ENCODE data around the gene MRPL24.

The MRPL24 gene

DNA sequence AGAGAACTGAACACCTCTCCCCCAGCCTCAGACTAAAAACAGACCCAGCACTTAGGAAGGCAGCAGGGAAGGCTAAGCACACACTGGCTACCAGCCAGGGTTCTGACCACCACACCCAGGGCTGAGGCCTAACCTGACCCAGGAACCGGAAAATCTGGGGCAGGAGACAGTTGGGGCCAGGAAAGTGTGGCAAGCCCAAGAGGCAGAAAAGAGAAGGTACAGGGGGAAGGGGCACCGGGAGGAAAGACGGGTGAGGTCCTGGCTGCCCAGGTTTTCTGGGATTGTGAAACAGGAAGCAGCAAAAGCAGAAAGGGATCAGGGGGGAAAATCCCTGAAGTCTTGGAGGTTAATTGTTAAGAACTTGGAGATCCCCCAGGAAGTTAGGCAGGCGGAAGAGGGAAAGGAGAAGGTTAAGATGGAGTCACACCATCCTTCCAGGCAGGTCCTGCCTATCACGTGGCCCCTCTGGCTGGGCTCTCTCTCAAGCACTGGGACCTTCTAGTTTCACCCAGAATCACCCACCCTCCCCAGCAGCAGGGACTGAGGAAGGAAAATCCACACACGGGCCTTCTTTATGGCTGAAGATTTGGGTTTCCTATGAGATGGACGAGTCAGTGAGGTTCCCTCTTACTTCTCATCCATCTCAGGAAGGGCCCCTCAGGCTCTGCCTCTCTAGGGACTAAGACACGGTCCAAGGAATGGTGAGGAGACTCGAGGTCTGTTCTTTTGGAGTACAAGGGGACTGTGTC, 8.0 kb upstream of the MRPL24 start (continued):
- TF ChIP-seq, protein P1, sequence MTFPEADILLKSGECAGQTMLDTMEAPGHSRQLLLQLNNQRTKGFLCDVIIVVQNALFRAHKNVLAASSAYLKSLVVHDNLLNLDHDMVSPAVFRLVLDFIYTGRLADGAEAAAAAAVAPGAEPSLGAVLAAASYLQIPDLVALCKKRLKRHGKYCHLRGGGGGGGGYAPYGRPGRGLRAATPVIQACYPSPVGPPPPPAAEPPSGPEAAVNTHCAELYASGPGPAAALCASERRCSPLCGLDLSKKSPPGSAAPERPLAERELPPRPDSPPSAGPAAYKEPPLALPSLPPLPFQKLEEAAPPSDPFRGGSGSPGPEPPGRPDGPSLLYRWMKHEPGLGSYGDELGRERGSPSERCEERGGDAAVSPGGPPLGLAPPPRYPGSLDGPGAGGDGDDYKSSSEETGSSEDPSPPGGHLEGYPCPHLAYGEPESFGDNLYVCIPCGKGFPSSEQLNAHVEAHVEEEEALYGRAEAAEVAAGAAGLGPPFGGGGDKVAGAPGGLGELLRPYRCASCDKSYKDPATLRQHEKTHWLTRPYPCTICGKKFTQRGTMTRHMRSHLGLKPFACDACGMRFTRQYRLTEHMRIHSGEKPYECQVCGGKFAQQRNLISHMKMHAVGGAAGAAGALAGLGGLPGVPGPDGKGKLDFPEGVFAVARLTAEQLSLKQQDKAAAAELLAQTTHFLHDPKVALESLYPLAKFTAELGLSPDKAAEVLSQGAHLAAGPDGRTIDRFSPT (tag by site-specific recombination; IDR thresholded peaks at IDR 0.05): no peak
- TF ChIP-seq ZNF677 (tag by site-specific recombination; IDR thresholded peaks at IDR 0.05): no peak
- no peak for TF ChIP-seq ZNF2 (tag by site-specific recombination; IDR thresholded peaks at IDR 0.05)
- no peak for TF ChIP-seq ZFHX2 (tag by site-specific recombination; conservative IDR thresholded peaks at IDR 0.05)
- TF ChIP-seq ZNF184 (tag by site-specific recombination; IDR thresholded peaks at IDR 0.05): no peak
- TF ChIP-seq, protein P2, sequence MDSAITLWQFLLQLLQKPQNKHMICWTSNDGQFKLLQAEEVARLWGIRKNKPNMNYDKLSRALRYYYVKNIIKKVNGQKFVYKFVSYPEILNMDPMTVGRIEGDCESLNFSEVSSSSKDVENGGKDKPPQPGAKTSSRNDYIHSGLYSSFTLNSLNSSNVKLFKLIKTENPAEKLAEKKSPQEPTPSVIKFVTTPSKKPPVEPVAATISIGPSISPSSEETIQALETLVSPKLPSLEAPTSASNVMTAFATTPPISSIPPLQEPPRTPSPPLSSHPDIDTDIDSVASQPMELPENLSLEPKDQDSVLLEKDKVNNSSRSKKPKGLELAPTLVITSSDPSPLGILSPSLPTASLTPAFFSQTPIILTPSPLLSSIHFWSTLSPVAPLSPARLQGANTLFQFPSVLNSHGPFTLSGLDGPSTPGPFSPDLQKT (IDR thresholded peaks at IDR 0.05; ENCODE audit: borderline replicate concordance, low read depth, low read length): no peak
- TF ChIP-seq FEZF1 (tag by site-specific recombination; IDR thresholded peaks at IDR 0.05): no peak
- TF ChIP-seq SP2 (tag by site-specific recombination; IDR thresholded peaks at IDR 0.05): peak; percentile 62
- no peak for TF ChIP-seq ZNF121 (tag by site-specific recombination; IDR thresholded peaks at IDR 0.05)
- TF ChIP-seq EGR2 (tag by site-specific recombination; IDR thresholded peaks at IDR 0.05; ENCODE audit: low read depth): no peak
- TF ChIP-seq ZNF571 (tag by site-specific recombination; IDR thresholded peaks at IDR 0.05): no peak
- TF ChIP-seq ZNF830 (tag by site-specific recombination; IDR thresholded peaks at IDR 0.05; ENCODE audit: low read depth): no peak
- TF ChIP-seq ZNF211 (tag by site-specific recombination; IDR thresholded peaks at IDR 0.05; ENCODE audit: low read depth): no peak
- no peak for TF ChIP-seq KLF10 (tag by site-specific recombination; IDR thresholded peaks at IDR 0.05)
- TF ChIP-seq ZNF423 (tag by site-specific recombination; IDR thresholded peaks at IDR 0.05): no peak
- TF ChIP-seq, protein P3, sequence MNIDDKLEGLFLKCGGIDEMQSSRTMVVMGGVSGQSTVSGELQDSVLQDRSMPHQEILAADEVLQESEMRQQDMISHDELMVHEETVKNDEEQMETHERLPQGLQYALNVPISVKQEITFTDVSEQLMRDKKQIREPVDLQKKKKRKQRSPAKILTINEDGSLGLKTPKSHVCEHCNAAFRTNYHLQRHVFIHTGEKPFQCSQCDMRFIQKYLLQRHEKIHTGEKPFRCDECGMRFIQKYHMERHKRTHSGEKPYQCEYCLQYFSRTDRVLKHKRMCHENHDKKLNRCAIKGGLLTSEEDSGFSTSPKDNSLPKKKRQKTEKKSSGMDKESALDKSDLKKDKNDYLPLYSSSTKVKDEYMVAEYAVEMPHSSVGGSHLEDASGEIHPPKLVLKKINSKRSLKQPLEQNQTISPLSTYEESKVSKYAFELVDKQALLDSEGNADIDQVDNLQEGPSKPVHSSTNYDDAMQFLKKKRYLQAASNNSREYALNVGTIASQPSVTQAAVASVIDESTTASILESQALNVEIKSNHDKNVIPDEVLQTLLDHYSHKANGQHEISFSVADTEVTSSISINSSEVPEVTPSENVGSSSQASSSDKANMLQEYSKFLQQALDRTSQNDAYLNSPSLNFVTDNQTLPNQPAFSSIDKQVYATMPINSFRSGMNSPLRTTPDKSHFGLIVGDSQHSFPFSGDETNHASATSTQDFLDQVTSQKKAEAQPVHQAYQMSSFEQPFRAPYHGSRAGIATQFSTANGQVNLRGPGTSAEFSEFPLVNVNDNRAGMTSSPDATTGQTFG (tag by site-specific recombination; IDR thresholded peaks at IDR 0.05; ENCODE audit: borderline replicate concordance): no peak
- no peak for TF ChIP-seq MZF1 (tag by site-specific recombination; IDR thresholded peaks at IDR 0.05; ENCODE audit: borderline replicate concordance)
- TF ChIP-seq, protein P4, sequence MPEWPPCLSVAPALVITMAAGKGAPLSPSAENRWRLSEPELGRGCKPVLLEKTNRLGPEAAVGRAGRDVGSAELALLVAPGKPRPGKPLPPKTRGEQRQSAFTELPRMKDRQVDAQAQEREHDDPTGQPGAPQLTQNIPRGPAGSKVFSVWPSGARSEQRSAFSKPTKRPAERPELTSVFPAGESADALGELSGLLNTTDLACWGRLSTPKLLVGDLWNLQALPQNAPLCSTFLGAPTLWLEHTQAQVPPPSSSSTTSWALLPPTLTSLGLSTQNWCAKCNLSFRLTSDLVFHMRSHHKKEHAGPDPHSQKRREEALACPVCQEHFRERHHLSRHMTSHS (tag by site-specific recombination; IDR thresholded peaks at IDR 0.05): no peak
- no peak for TF ChIP-seq ZNF530 (tag by site-specific recombination; IDR thresholded peaks at IDR 0.05; ENCODE audit: low read depth)
- no peak for TF ChIP-seq ZSCAN23 (tag by site-specific recombination; IDR thresholded peaks at IDR 0.05)
- no peak for TF ChIP-seq SETDB1 (IDR thresholded peaks at IDR 0.05; ENCODE audit: insufficient read length, low read length)
- TF ChIP-seq, protein P5, sequence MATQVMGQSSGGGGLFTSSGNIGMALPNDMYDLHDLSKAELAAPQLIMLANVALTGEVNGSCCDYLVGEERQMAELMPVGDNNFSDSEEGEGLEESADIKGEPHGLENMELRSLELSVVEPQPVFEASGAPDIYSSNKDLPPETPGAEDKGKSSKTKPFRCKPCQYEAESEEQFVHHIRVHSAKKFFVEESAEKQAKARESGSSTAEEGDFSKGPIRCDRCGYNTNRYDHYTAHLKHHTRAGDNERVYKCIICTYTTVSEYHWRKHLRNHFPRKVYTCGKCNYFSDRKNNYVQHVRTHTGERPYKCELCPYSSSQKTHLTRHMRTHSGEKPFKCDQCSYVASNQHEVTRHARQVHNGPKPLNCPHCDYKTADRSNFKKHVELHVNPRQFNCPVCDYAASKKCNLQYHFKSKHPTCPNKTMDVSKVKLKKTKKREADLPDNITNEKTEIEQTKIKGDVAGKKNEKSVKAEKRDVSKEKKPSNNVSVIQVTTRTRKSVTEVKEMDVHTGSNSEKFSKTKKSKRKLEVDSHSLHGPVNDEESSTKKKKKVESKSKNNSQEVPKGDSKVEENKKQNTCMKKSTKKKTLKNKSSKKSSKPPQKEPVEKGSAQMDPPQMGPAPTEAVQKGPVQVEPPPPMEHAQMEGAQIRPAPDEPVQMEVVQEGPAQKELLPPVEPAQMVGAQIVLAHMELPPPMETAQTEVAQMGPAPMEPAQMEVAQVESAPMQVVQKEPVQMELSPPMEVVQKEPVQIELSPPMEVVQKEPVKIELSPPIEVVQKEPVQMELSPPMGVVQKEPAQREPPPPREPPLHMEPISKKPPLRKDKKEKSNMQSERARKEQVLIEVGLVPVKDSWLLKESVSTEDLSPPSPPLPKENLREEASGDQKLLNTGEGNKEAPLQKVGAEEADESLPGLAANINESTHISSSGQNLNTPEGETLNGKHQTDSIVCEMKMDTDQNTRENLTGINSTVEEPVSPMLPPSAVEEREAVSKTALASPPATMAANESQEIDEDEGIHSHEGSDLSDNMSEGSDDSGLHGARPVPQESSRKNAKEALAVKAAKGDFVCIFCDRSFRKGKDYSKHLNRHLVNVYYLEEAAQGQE (tag by site-specific recombination; IDR thresholded peaks at IDR 0.05): no peak
- TF ChIP-seq ZNF48 (tag by site-specific recombination; IDR thresholded peaks at IDR 0.05): no peak
- TF ChIP-seq ZNF791 (tag by site-specific recombination; IDR thresholded peaks at IDR 0.05): no peak
- TF ChIP-seq YY2 (tag by site-specific recombination; IDR thresholded peaks at IDR 0.05): peak; percentile 26; the same call in 1 of the 2 replicates
- no peak for TF ChIP-seq ZNF311 (tag by site-specific recombination; IDR thresholded peaks at IDR 0.05; ENCODE audit: borderline replicate concordance)
- TF ChIP-seq, protein P6, sequence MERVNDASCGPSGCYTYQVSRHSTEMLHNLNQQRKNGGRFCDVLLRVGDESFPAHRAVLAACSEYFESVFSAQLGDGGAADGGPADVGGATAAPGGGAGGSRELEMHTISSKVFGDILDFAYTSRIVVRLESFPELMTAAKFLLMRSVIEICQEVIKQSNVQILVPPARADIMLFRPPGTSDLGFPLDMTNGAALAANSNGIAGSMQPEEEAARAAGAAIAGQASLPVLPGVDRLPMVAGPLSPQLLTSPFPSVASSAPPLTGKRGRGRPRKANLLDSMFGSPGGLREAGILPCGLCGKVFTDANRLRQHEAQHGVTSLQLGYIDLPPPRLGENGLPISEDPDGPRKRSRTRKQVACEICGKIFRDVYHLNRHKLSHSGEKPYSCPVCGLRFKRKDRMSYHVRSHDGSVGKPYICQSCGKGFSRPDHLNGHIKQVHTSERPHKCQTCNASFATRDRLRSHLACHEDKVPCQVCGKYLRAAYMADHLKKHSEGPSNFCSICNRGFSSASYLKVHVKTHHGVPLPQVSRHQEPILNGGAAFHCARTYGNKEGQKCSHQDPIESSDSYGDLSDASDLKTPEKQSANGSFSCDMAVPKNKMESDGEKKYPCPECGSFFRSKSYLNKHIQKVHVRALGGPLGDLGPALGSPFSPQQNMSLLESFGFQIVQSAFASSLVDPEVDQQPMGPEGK (tag by site-specific recombination; IDR thresholded peaks at IDR 0.05): peak; percentile 75

Measured in HEK293 (cell line).